ENCODE data around the gene HK3.

HK3 gene

GRCh38 chr5:176851380-176851779 is 47.8 kb downstream of the HK3 start:
- Histone ChIP-seq H3K4me1 (ENCODE audit: control insufficient read depth in 1 of 2, insufficient read depth in 1 of 2, low read depth in 1 of 2, low read length in 1 of 2) (no peaks in the 10 kb centered on the region), H3K4me3 (ENCODE audit: low read depth in 1 of 2, low read length in 1 of 2) (no peak overlapping the region), H3K27me3 (peaks cover 68% of the 10 kb centered on the region), H3K27ac (no peak overlapping the region), H3K9me3 (no peaks in the 10 kb centered on the region), H3K36me3 (no peaks in the 10 kb centered on the region)
- TF ChIP-seq, protein P1, sequence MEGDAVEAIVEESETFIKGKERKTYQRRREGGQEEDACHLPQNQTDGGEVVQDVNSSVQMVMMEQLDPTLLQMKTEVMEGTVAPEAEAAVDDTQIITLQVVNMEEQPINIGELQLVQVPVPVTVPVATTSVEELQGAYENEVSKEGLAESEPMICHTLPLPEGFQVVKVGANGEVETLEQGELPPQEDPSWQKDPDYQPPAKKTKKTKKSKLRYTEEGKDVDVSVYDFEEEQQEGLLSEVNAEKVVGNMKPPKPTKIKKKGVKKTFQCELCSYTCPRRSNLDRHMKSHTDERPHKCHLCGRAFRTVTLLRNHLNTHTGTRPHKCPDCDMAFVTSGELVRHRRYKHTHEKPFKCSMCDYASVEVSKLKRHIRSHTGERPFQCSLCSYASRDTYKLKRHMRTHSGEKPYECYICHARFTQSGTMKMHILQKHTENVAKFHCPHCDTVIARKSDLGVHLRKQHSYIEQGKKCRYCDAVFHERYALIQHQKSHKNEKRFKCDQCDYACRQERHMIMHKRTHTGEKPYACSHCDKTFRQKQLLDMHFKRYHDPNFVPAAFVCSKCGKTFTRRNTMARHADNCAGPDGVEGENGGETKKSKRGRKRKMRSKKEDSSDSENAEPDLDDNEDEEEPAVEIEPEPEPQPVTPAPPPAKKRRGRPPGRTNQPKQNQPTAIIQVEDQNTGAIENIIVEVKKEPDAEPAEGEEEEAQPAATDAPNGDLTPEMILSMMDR (IDR thresholded peaks at IDR 0.05): no peak

DNA sequence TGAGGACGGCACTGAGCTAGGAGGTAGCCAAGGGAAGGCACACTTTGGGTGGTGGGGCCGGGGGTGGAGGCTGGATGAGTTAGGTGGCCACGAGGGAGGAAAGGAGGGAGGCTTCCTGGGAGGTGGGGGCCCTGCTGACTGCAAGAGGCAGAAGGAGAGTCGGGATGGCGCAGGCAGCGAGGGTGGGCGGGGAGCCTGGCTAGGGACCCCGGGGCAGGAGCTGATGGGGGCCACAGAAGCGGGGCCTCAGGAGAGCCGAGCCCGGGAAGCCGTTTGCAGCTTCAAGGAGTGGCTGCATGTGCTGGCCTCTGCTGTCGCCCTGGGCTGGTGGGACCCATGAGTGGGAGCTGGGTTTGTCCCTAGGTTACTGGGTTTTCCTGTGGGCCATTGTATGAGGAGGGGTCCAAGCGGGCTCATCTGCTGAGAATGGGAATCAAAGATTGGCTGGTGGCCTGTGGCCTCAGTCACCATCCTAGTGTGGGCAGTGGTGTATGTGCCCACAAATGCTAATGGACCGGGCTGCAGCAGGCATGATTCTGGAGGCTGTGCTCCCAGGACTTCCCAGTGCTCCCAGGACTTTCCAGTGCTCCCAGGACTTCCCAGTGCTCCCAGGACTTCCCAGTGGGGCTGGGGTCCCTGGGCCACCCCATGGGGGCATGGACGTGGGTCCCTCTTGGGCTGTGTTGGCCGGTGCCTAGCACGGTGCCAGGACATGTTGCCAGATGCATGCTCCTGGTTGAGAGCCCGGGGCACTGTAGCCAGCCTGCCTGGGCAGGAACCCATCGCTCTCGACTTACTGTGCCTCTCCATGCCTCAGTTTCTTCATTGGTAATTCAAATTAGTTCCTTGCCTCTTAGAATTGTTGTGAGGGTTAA is 48.5 kb downstream of the HK3 start:
- H3K9me3 ChIP-seq: no peaks in the 10 kb centered on the region
- TF ChIP-seq, protein P1 (IDR thresholded peaks at IDR 0.05): no peak
- no peak overlapping the region for H3K27ac ChIP-seq
- no peaks in the 10 kb centered on the region for H3K36me3 ChIP-seq
- no peak overlapping the region for H3K4me3 ChIP-seq (ENCODE audit: low read depth in 1 of 2, low read length in 1 of 2)
- H3K27me3 ChIP-seq: peaks cover 75% of the 10 kb centered on the region
- no peaks in the 10 kb centered on the region for H3K4me1 ChIP-seq (ENCODE audit: control insufficient read depth in 1 of 2, insufficient read depth in 1 of 2, low read depth in 1 of 2, low read length in 1 of 2)

DNA sequence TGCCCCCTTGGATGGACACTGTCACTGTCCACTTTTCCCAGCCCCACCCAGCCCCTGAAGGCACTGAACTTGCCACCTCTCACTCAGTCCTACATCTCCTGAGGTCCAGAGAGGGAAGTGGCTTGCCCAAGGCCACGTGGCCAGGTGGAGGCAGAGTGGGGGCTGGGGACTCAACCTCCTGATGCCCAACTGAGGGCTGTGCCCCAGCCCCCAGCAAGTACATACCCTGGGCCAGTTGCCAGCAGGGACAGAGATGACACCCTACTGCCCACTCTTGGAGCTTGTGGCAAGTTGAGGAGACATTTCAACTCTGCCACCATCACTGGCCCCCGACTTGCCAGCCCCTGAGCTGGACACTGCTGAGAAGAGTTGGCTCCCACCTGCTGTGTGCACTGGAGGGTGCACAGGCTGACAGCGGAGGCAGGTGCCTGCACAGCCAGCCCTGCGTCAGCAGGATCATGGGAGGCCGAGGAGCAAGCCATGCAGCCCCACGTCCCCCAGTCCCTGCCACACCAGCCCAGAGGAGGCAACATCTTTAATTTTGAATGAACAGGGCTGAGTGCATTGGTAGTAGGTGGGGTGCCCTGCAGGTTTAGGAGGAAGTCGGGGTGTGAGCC is 49.4 kb downstream of the HK3 start:
- Histone ChIP-seq H3K4me3 (ENCODE audit: low read depth in 1 of 2, low read length in 1 of 2) (no peak overlapping the region), H3K9me3 (no peaks in the 10 kb centered on the region), H3K27ac (no peak overlapping the region), H3K36me3 (no peaks in the 10 kb centered on the region), H3K4me1 (ENCODE audit: control insufficient read depth in 1 of 2, insufficient read depth in 1 of 2, low read depth in 1 of 2, low read length in 1 of 2) (no peaks in the 10 kb centered on the region), H3K27me3 (peaks cover 84% of the 10 kb centered on the region)
- TF ChIP-seq, protein P1 (IDR thresholded peaks at IDR 0.05): no peak

- no peak overlapping the region for H3K4me3 ChIP-seq (ENCODE audit: low read depth in 1 of 2, low read length in 1 of 2)
- no peaks in the 10 kb centered on the region for H3K36me3 ChIP-seq
- TF ChIP-seq, protein P1 (IDR thresholded peaks at IDR 0.05): no peak
- H3K9me3 ChIP-seq: no peaks in the 10 kb centered on the region
- no peaks in the 10 kb centered on the region for H3K4me1 ChIP-seq (ENCODE audit: control insufficient read depth in 1 of 2, insufficient read depth in 1 of 2, low read depth in 1 of 2, low read length in 1 of 2)
- H3K27ac ChIP-seq: no peak overlapping the region
- H3K27me3 ChIP-seq: peaks cover 87% of the 10 kb centered on the region
Measured at GRCh38 chr5:176848651-176849050, 50.5 kb downstream of the HK3 start.

- no peak overlapping the region for H3K4me3 ChIP-seq (ENCODE audit: low read depth in 1 of 2, low read length in 1 of 2)
- no peaks in the 10 kb centered on the region for H3K9me3 ChIP-seq
- H3K27ac ChIP-seq: no peak overlapping the region
- H3K4me1 ChIP-seq (ENCODE audit: control insufficient read depth in 1 of 2, insufficient read depth in 1 of 2, low read depth in 1 of 2, low read length in 1 of 2): no peaks in the 10 kb centered on the region
- TF ChIP-seq, protein P1 (IDR thresholded peaks at IDR 0.05): no peak
- peaks cover 89% of the 10 kb centered on the region for H3K27me3 ChIP-seq
- no peaks in the 10 kb centered on the region for H3K36me3 ChIP-seq
Measured at GRCh38 chr5:176847726-176848290, 51.3 kb downstream of the HK3 start.
